SK-N-SH (cell line): Measurements from ENCODE around the gene LARGE1. TPM values are rescaled to one million over a fixed set of nuclear protein-coding genes. Genes with fewer than 3 reads are reported as not detected.

Source experiments
- CTCF ChIA-PET: fragments of 300-600, 350-600 bp; formaldehyde crosslinking; extraction: SDS; loops from one replicate; lab custom pipeline; 2021; lab: Yijun Ruan, JAX
- POLR2A ChIA-PET: fragments of 350-600 bp; sonication (Branson Sonifier 250); formaldehyde crosslinking; extraction: SDS; loops from one replicate; lab custom pipeline; 2020; ENCODE audit warnings: antibody characterized with exemption, inconsistent platforms; lab: Yijun Ruan, JAX
- DNase-seq: peaks from one replicate; pipeline ENCODE4 v3.0.0; 2012
- H2AFZ ChIP-seq: fragments of 200-600 bp; sonication (generic); 2 replicates; pipeline ENCODE4 v1.8.1; 2016; ENCODE audit warnings: antibody characterized with exemption, mild to moderate bottlenecking, low read depth
- H3F3A ChIP-seq: fragments of 200-600 bp; sonication (generic); replicated peaks from 2 replicates; pipeline ENCODE3; 2016; ENCODE audit warnings: antibody characterized with exemption, mild to moderate bottlenecking; ENCODE audit not compliant: insufficient read depth
- H3K27ac ChIP-seq, 2 experiments: fragments of 200-500 bp in 1 of 2; fragments of 200-600 bp in 1 of 2; sonication (Bioruptor generic) in 1 of 2; sonication (generic), shearing (Covaris generic) in 1 of 2; 2 replicates each; pipeline versions ENCODE4 v1.5.1 to v1.6.1; 2014 to 2016; ENCODE audit warnings: low read depth in 2 of 2, inconsistent platforms in 1 of 2, low read length in 1 of 2, mild to moderate bottlenecking in 1 of 2, mixed read lengths in 1 of 2
- H3K27me3 ChIP-seq: fragments of 200-600 bp; sonication (generic), shearing (Covaris generic); 2 replicates; pipeline ENCODE4 v1.6.1; 2016; ENCODE audit warnings: mixed run types; ENCODE audit not compliant: insufficient read depth
- H3K36me3 ChIP-seq, 2 experiments: fragments of 200-500 bp in 1 of 2; fragments of 200-600 bp in 1 of 2; sonication (Bioruptor generic) in 1 of 2; sonication (generic) in 1 of 2; replicated peaks in 1 of 2; 2 replicates each; pipeline versions ENCODE3 to v1.5.1; 2014 to 2016; ENCODE audit warnings: low read length in 1 of 2, mild to moderate bottlenecking in 1 of 2; ENCODE audit not compliant: insufficient read depth in 2 of 2, control insufficient read depth in 1 of 2
- H3K4me1 ChIP-seq, 2 experiments: fragments of 200-500 bp in 1 of 2; fragments of 200-600 bp in 1 of 2; sonication (Bioruptor generic) in 1 of 2; sonication (generic), shearing (Covaris generic) in 1 of 2; 2 replicates each; pipeline versions ENCODE4 v1.5.1 to v1.6.1; 2014 to 2016; ENCODE audit warnings: low read depth in 1 of 2, low read length in 1 of 2, mixed run types in 1 of 2; ENCODE audit not compliant: insufficient read depth in 2 of 2, control insufficient read depth in 1 of 2
- H3K4me2 ChIP-seq: fragments of 200-600 bp; sonication (generic), shearing (Covaris generic); 2 replicates; pipeline ENCODE4 v1.6.1; 2017; ENCODE audit warnings: mixed run types
- H3K4me3 ChIP-seq, 2 experiments: fragments of 200-500 bp in 1 of 2; fragments of 200-600 bp in 1 of 2; sonication (Bioruptor generic) in 1 of 2; sonication (generic), shearing (Covaris generic) in 1 of 2; 2 replicates each; pipeline versions ENCODE4 v1.5.1 to v1.8.1; 2014 to 2016; ENCODE audit warnings: low read depth in 2 of 2, inconsistent platforms in 1 of 2, low read length in 1 of 2, mild to moderate bottlenecking in 1 of 2, mixed read lengths in 1 of 2, moderate library complexity in 1 of 2
- H3K79me2 ChIP-seq: fragments of 200-600 bp; sonication (generic); 2 replicates; pipeline ENCODE4 v1.8.1; 2017; ENCODE audit warnings: mild to moderate bottlenecking; ENCODE audit not compliant: insufficient read depth
- H3K9ac ChIP-seq: fragments of 200-600 bp; sonication (generic); 2 replicates; pipeline ENCODE4 v1.6.1; 2017; ENCODE audit warnings: mixed run types
- H3K9me2 ChIP-seq: fragments of 200-600 bp; sonication (generic); 2 replicates; pipeline ENCODE4 v1.6.1; 2017; ENCODE audit warnings: mixed run types
- H3K9me3 ChIP-seq: fragments of 200-600 bp; sonication (generic); 2 replicates; pipeline ENCODE4 v1.6.1; 2017; ENCODE audit warnings: mixed run types, mild to moderate bottlenecking, moderate library complexity
- H4K20me1 ChIP-seq: fragments of 200-600 bp; sonication (generic); 2 replicates; pipeline ENCODE4 v1.6.1; 2017; ENCODE audit warnings: mild to moderate bottlenecking, mixed run types; ENCODE audit not compliant: insufficient read depth
- CHD2 ChIP-seq: fragments of 150-350 bp; IDR thresholded peaks from 2 replicates; pipeline ENCODE4 v1.6.1; 2018; ENCODE audit warnings: low read length; ENCODE audit not compliant: partially characterized antibody
- ELF1 ChIP-seq: IDR thresholded peaks from 2 replicates; pipeline ENCODE4 v1.4.0; 2012
- EZH2phosphoT487 ChIP-seq: fragments of 200-600 bp; sonication (generic); IDR thresholded peaks from 2 replicates; pipeline ENCODE4 v1.6.1; 2017; ENCODE audit warnings: low read depth, mixed run types, mild to moderate bottlenecking, antibody characterized with exemption, moderate library complexity, borderline replicate concordance
- GABPA ChIP-seq: IDR thresholded peaks from 2 replicates; pipeline ENCODE4 v1.4.0; 2012; ENCODE audit warnings: low read depth, mild to moderate bottlenecking
- GATA2 ChIP-seq: sonication (generic); formaldehyde crosslinking; IDR thresholded peaks from 2 replicates; pipeline ENCODE4 v1.5.0; 2020; ENCODE audit warnings: mild to moderate bottlenecking, missing genetic modification reagents
- JUND ChIP-seq: IDR thresholded peaks from 2 replicates; pipeline ENCODE4 v1.4.0; 2012
- RFX5 ChIP-seq: IDR thresholded peaks from 2 replicates; pipeline ENCODE4 v1.6.1; 2012; ENCODE audit warnings: mild to moderate bottlenecking, improper control_type of control experiment, low read length
- RXRA ChIP-seq: IDR thresholded peaks from 2 replicates; pipeline ENCODE4 v1.4.0; 2012; ENCODE audit warnings: low read depth, mild to moderate bottlenecking, borderline replicate concordance
- SIN3A ChIP-seq: IDR thresholded peaks from 2 replicates; pipeline ENCODE4 v1.6.1; 2012; ENCODE audit warnings: low read depth, mild to moderate bottlenecking, low read length, moderate library complexity, borderline replicate concordance
- YY1 ChIP-seq: IDR thresholded peaks from 2 replicates; pipeline ENCODE4 v1.4.0; 2012; ENCODE audit warnings: low read depth, mild to moderate bottlenecking
- ZBTB33 ChIP-seq: IDR thresholded peaks from 2 replicates; pipeline ENCODE4 v1.4.0; 2012; ENCODE audit warnings: low read depth, borderline replicate concordance
- WGBS: methylation state at CpG from one replicate; pipeline ENCODE4 v1.1.6; 2017; ENCODE audit warnings: low lambda C conversion rate; 5-methylcytosine and 5-hydroxymethylcytosine counted together
- polyA plus RNA-seq, 3 experiments: library from polyadenylated mRNA; depleted of rRNA; stranded (reverse); fragments of >200 nt; gene quantifications; 2 replicates each; pipeline ENCODE4 v1.2.3, GENCODE V29; 2012
- TF ChIP-seq, protein P1 (sequence below): fragments of 150-350 bp; IDR thresholded peaks from 2 replicates; pipeline ENCODE4 v1.6.1; 2017; ENCODE audit warnings: antibody characterized with exemption, low read length, low read depth, borderline replicate concordance
- TF ChIP-seq, protein P2 (sequence below): fragments of 150-350 bp; IDR thresholded peaks from 2 replicates; pipeline ENCODE4 v1.6.1; 2016; ENCODE audit warnings: mild to moderate bottlenecking, low read depth, low read length
- TF ChIP-seq, protein P3 (sequence below): IDR thresholded peaks from 2 replicates; pipeline ENCODE4 v1.4.0; 2012; ENCODE audit warnings: low read depth, borderline replicate concordance

LARGE1 gene
- polyA plus RNA-seq, 1 of the 3 experiments (the other 2 are of a cell fraction) = 1.1 TPM

- no peaks in the 10 kb centered on the region for H3F3A ChIP-seq
- H3K27me3 ChIP-seq = no peaks in the 10 kb centered on the region
- H3K79me2 ChIP-seq = no peaks in the 10 kb centered on the region; the same call in 1 of the 2 replicates
- H2AFZ ChIP-seq = no peak overlapping the region
- ChIA-PET CTCF (no interaction called here), POLR2A (no interaction called here)
- no peak overlapping the region for H3K9ac ChIP-seq
- WGBS = 44% methylated on average over 4 of the region's 4 CpGs
- TF ChIP-seq GABPA = no peak
- TF ChIP-seq SIN3A = no peak
- no peak for TF ChIP-seq ZBTB33
- TF ChIP-seq GATA2 (CRISPR knock-in tag) = no peak
- TF ChIP-seq, protein P1, sequence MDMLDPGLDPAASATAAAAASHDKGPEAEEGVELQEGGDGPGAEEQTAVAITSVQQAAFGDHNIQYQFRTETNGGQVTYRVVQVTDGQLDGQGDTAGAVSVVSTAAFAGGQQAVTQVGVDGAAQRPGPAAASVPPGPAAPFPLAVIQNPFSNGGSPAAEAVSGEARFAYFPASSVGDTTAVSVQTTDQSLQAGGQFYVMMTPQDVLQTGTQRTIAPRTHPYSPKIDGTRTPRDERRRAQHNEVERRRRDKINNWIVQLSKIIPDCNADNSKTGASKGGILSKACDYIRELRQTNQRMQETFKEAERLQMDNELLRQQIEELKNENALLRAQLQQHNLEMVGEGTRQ = no peak
- TF ChIP-seq JUND = no peak
- no peak overlapping the region for H3K27ac ChIP-seq
- H3K9me2 ChIP-seq = no peaks in the 10 kb centered on the region
- no peak for DNase-seq
- H3K4me1 ChIP-seq = peaks cover 0 to 6% of the 10 kb centered on the region in 2 experiments; a peak in 1 of 4 replicates
- no peaks in the 10 kb centered on the region for H3K36me3 ChIP-seq
- H4K20me1 ChIP-seq = no peaks in the 10 kb centered on the region
- H3K9me3 ChIP-seq = no peaks in the 10 kb centered on the region
- H3K4me2 ChIP-seq = no peak overlapping the region
- H3K4me3 ChIP-seq = no peak overlapping the region
Observed at GRCh38 chr22:33879796-33880195, 40.5 kb downstream of the LARGE1 start.

DNA sequence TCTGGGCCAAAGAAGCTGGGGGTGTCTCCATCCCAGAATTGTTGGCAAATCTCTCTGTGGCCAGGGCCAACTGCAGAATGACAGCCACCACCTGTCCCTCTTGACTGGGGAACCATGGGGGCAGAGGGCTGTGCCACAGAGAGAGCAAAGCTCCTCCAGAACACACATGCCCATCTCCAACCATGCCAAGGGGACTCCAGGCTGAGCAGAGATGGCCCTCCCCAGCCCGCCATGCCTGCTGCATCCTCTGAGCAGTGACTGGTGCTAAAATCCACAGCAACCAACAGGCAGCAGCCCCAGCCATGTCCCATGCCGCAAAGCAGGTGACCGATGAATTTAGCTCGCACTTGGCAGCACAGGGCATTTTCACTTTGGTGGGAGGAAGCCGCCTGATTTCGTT is 45.0 kb downstream of the LARGE1 start:
- Histone ChIP-seq H3K9me3 (no peaks in the 10 kb centered on the region), H3K36me3 (no peaks in the 10 kb centered on the region), H3F3A (no peaks in the 10 kb centered on the region), H3K27ac (no peak overlapping the region), H2AFZ (no peak overlapping the region), H3K9ac (no peak overlapping the region), H3K9me2 (no peaks in the 10 kb centered on the region), H3K79me2 (no peaks in the 10 kb centered on the region), H3K4me1 (peaks cover 0 to 1% of the 10 kb centered on the region in 2 experiments; a peak in 1 of 4 replicates), H3K27me3 (no peaks in the 10 kb centered on the region), H4K20me1 (no peaks in the 10 kb centered on the region), H3K4me2 (no peak overlapping the region), H3K4me3 (no peak overlapping the region)
- DNase-seq = no peak
- CTCF ChIA-PET = no interaction called here
- WGBS = 61% methylated on average over 6 of the region's 6 CpGs
- TF ChIP-seq, protein P2, sequence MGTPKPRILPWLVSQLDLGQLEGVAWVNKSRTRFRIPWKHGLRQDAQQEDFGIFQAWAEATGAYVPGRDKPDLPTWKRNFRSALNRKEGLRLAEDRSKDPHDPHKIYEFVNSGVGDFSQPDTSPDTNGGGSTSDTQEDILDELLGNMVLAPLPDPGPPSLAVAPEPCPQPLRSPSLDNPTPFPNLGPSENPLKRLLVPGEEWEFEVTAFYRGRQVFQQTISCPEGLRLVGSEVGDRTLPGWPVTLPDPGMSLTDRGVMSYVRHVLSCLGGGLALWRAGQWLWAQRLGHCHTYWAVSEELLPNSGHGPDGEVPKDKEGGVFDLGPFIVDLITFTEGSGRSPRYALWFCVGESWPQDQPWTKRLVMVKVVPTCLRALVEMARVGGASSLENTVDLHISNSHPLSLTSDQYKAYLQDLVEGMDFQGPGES = no peak
- TF ChIP-seq CHD2 = no peak
- no peak for TF ChIP-seq ZBTB33
- no peak for TF ChIP-seq YY1
- TF ChIP-seq, protein P3, sequence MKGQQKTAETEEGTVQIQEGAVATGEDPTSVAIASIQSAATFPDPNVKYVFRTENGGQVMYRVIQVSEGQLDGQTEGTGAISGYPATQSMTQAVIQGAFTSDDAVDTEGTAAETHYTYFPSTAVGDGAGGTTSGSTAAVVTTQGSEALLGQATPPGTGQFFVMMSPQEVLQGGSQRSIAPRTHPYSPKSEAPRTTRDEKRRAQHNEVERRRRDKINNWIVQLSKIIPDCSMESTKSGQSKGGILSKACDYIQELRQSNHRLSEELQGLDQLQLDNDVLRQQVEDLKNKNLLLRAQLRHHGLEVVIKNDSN = no peak
- TF ChIP-seq EZH2phosphoT487 = no peak
- TF ChIP-seq ELF1 = no peak
- no peak for TF ChIP-seq RFX5
- TF ChIP-seq RXRA = no peak
- TF ChIP-seq JUND = no peak
- POLR2A ChIA-PET = no interaction called here
